IPS DF 4.7 (cell line): ENCODE data around the gene SLAMF1.

Experiments used
- DNase-seq: peaks from one replicate; pipeline ENCODE4 v3.0.0-alpha.2; 2013; ENCODE audit warnings: low spot score; ENCODE audit errors: extremely low read depth

The SLAMF1 gene

GRCh38 chr1:160625321-160625720 lies 21.5 kb downstream of the SLAMF1 start:
- DNase-seq = no peak

- DNase-seq = no peak
These were observed 22.4 kb downstream of the SLAMF1 start for GRCh38 chr1:160624464-160624863.

- no peak for DNase-seq
These were observed 23.0 kb downstream of the SLAMF1 start for GRCh38 chr1:160623862-160624261.

GRCh38 chr1:160623227-160623633 lies 23.6 kb downstream of the SLAMF1 start:
- no peak for DNase-seq

- no peak for DNase-seq
These were observed 24.2 kb downstream of the SLAMF1 start for GRCh38 chr1:160622501-160623226.

GRCh38 chr1:160621633-160622413 lies 25.0 kb downstream of the SLAMF1 start:
- no peak for DNase-seq

GRCh38 chr1:160620942-160621632 lies 25.8 kb downstream of the SLAMF1 start:
- no peak for DNase-seq

- DNase-seq = no peak
These were observed 27.0 kb downstream of the SLAMF1 start for GRCh38 chr1:160619742-160620277.

- DNase-seq = no peak
These were observed 28.0 kb downstream of the SLAMF1 start for GRCh38 chr1:160618763-160619274.

GRCh38 chr1:160618327-160618726 lies 28.5 kb downstream of the SLAMF1 start:
- no peak for DNase-seq

- DNase-seq = no peak
These were observed 31.2 kb downstream of the SLAMF1 start for GRCh38 chr1:160615660-160616059.

GRCh38 chr1:160614410-160614809 lies 32.4 kb downstream of the SLAMF1 start:
- no peak for DNase-seq

- no peak for DNase-seq
These were observed 34.1 kb downstream of the SLAMF1 start for GRCh38 chr1:160612613-160613218.

GRCh38 chr1:160610569-160611242 lies 36.1 kb downstream of the SLAMF1 start:
- no peak for DNase-seq

- DNase-seq = no peak
These were observed 37.9 kb downstream of the SLAMF1 start for GRCh38 chr1:160608941-160609340.

- DNase-seq = no peak
These were observed 38.3 kb downstream of the SLAMF1 start for GRCh38 chr1:160608514-160608913.

- DNase-seq = no peak
These were observed 38.8 kb downstream of the SLAMF1 start for GRCh38 chr1:160608057-160608456.

GRCh38 chr1:160607672-160608032 lies 39.2 kb downstream of the SLAMF1 start:
- no peak for DNase-seq

- DNase-seq = peak; percentile 46
These were observed 39.7 kb downstream of the SLAMF1 start for GRCh38 chr1:160607011-160607671.

- DNase-seq = no peak
These were observed 40.2 kb downstream of the SLAMF1 start for GRCh38 chr1:160606611-160607010.
